Activated CD4-positive, alpha-beta T cell treated with anti-CD3 and anti-CD28 coated beads for 24 hours (primary cell): ENCODE results near the gene KCNF1.
A peak's percentile ranks its signal among the peaks of the same experiment; 100 is the strongest.

Experiments used
- DNase-seq, 2 donors: peaks; one replicate each; pipeline ENCODE4 v3.0.0-alpha.2; 2020; ENCODE audit warnings: low read depth in 2 of 2

KCNF1 gene

DNA sequence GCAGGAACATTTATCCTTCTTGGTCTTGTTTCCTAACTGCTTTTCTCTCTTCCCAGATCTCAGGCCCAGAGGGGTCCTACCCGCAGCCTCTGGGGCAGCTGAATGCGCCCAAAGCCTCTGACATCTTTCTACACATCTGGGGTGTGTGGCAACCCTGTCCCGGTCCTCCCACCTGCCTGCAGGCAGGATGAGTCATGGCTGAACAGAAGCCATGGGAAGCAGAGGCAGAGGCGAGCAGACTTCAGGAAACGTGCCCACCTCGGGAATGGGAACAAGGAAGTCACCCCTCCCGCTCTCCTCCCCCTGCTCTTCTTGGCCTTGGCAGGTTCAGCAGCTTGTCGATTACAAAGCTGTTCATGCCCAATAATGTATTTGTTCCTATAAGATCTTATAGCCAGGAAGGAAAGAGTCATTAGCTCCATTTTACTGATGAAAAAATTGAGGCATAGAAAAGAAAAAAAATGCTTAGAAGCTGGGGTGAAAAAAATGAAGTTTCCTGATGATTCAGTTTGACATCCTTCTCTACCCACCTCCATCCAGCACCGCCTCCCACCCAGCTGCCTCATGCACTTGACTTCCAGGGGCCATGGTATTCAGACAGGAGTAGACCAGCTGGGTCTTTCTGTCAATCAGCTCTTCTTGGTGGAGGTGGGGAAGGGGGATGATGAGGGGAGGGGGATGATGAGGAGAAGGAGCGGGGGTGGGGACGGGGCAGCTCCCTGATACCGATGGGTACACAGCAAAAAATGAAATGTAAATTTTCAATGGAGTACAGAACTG, 10.4 kb upstream of the KCNF1 start:
- no peak for DNase-seq

DNA sequence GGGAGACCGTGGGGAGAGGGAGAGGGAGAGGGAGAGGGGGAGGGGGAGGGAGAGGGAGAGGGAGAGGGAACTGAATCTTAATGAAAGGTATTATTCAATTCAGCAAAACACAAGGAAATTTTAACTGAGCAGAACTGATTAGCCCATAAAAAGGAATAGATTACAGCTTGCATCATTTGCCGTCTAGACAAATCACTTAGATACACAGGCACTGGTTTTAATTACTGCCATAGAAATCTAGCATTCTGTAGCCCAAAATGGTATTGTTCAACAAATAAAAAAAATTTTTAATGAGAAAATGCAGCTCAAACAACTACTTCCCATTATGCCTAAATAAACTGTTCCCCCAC, 7.9 kb upstream of the KCNF1 start:
- no peak for DNase-seq

DNA sequence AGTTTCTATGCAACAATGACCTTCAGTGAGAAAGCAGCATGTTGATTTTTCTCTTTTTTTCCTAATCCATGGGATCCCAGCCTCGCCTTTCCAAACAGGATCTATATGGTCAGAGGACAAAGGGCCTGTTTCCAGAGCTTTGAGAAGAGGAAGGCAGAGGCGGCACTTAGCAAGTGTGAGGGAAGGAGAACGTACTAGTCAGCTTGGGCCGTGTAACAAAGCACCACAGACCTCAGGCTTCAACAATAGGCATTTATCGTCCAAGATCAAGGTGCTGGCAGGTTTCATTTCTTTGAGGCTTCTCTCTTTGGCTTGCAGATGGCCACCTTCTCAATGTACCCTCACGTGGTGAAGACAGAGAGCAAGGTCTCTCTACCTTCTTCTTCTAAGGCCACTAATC, 7.3 kb upstream of the KCNF1 start:
- DNase-seq, result no peak

GRCh38 chr2:10905006-10905861, 6.5 kb upstream of the KCNF1 start:
- no peak for DNase-seq

GRCh38 chr2:10905862-10906143, 5.9 kb upstream of the KCNF1 start:
- no peak for DNase-seq

DNA sequence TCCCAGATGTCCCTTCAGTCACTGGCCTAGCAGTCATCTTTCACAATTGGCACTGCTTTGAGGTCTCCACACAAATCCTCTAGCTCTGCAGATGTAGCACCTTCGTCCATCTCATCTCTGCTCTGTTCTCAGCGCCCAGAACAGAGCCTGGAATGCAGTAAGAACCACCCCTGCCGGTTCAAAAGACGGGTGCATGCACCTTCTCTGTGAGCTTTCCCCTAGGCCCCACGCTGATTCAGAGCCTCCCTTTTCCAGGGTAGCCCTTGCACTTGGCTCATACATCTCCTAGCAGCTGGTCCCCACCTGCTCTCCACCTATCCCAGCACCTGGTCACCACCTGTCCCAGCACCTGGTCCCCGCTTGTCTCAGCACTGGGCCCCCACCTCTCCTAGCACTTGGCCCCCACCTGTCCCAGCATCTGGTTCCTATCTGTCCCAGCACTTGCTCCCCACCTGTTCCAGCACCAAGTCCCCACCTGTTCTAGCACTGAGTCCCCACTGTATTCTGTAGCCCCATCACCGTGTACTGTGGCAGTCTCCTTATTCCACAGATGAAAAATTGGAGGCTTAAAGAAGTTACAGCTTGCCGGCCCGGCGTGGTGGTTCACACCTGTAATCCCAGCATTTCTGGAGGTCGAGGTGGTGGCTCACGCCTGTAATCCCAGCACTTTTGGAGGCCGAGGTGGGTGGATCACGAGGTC, 4.7 kb upstream of the KCNF1 start:
- no peak for DNase-seq

DNA sequence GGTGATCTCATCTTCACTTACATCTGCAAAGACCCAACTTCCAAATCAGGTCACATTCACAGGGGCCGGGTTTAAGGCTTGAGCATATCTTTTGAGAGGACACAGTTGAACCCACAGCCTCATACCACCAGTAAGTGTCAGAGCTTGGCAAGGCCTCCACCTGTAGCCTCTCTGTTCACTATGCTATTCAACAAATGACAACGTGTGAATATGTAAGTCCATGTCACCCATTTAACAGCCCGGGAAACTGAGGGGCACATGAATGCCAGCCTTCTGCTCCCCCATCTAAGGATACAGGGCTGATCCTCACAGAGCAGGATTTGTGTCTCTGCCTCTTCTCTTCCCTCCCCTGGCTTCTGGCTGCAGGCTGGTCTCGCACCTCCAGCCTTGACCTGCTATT, 3.5 kb upstream of the KCNF1 start:
- DNase-seq, result no peak

DNA sequence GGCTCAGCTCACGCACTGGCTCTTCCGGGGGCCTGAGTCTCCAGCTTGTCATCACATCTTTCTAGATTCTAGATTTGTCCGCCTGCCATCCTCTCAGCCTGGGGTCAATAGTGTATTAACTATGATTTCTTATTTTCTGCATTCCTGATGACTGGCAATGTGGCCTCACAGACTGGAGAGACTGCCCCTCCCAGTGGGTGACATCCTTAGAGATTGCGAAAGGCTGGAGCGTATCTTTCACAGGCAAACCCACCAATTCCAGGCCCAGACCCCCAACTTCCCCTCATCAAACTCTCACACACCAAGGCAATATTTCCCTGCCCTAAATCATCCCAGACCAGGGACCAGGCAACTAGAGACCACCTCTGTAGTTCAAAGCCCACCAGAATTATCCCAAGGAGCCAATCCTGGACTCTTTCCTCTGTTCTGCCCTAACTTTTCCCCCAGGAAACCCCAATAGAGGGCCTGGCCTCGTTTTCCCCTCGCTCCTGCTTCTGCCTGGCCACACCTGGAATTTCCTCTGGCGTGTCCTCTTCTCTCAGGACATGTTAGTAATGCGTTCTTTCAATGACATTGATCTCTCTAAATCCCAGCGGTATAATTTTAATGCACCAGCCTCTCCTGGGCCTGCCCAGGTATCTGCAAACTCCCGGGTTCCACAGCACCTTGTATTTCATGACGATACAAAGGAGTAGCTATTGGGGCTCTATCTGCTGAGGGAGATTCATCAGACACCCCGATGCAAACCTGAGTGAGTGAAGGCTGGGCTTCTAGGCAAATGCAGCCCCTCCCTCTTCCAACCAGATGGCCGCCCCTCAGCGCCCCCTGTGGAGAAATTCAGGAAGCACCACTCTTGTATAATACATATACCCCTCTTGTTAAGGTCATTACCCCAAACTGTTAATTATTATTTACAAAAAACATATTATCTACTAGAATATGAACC, 2.4 kb upstream of the KCNF1 start:
- DNase-seq, result peak in 1 of 2 donors; percentile 15

GRCh38 chr2:10909996-10910341, 1.8 kb upstream of the KCNF1 start:
- DNase-seq, result no peak

GRCh38 chr2:10910625-10911024, 1.1 kb upstream of the KCNF1 start:
- no peak for DNase-seq

- no peak for DNase-seq
These were observed 470 bp downstream of the KCNF1 start for GRCh38 chr2:10912076-10912731.

GRCh38 chr2:10912796-10913455, 1.2 kb downstream of the KCNF1 start:
- DNase-seq, result no peak

GRCh38 chr2:10913501-10914271, 2.0 kb downstream of the KCNF1 start:
- no peak for DNase-seq

- DNase-seq, result no peak
These were observed 2.5 kb downstream of the KCNF1 start for GRCh38 chr2:10914272-10914693.

- no peak for DNase-seq
These were observed 3.5 kb downstream of the KCNF1 start for GRCh38 chr2:10915236-10915635.

DNA sequence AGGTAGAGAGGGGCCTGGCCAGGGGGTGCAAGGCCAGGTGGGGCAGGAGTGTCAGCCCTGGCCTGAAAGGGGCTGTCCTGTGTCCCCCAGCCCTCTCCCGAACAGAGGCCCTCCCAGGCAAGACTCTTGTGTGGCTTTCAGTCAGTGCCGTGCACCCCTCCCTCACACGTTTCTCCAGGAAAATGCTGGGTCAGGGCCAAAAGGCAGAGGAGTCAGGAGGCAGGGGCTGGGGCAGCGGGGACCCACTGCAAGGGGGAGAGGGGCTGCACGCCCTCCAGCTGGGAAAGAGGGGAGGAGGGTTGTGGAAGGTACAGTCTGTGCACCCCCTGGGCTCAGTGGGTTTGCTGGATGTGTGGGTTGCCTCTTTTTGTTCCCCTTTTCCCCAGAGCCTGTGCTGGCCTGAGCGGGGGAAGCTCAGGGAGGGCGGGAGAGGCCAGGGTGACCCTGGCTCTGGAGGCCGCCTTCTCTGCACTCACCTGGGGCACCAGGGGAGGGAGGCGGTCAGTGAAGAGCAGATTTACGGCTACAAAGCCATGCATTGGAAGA, 4.1 kb downstream of the KCNF1 start:
- DNase-seq, result no peak

DNA sequence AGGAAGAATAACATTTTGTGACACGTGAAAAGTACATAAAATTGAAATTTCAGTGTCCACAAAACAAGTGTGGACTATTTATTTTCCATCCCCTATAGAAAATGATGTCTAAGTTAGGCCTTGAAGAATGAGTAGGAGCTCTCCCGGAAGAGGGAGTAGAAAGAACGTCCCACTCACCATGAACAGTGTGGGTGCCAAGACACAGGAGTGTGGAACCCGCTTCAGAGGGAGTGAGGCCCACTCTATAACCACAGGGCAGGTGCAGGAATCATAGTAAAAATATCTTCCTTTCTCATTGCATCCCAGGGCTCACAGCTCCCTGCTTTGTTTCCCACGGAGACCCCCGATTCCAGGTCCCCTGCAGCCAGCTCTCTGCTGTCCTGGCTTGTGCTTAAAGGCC, 5.2 kb downstream of the KCNF1 start:
- DNase-seq, result no peak

- no peak for DNase-seq
These were observed 6.2 kb downstream of the KCNF1 start for GRCh38 chr2:10917927-10918326.

- DNase-seq, result no peak
These were observed 7.1 kb downstream of the KCNF1 start for GRCh38 chr2:10918661-10919409.
